Endothelial cell of umbilical vein (primary cell): ENCODE data around the gene MYO1A. TPM values are rescaled to one million over a fixed set of nuclear protein-coding genes. Genes with fewer than 3 reads are reported as not detected.

Experiments
- BruUV-seq: library from RNA; stranded (reverse); fragments of 400-500 nt; replicated peaks from 2 replicates; lab custom pipeline; 2021; lab: Mats Ljungman, UMichigan
- CTCF ChIA-PET: fragments of 300-600, 350-600 bp; sonication (Branson Sonifier 250); formaldehyde crosslinking; loops from one replicate; lab custom pipeline; 2021; ENCODE audit warnings: antibody characterized with exemption, inconsistent platforms; lab: Charles Lee
- POLR2A ChIA-PET: fragments of 300-600, 350-600 bp; sonication (Branson Sonifier 250); formaldehyde crosslinking; loops from one replicate; lab custom pipeline; 2021; ENCODE audit warnings: antibody characterized with exemption, inconsistent platforms; lab: Charles Lee
- DNase-seq: peaks from one replicate; pipeline ENCODE4 v3.0.0-alpha.2; 2011; ENCODE audit warnings: low read depth, low spot score
- FAIRE-seq: peaks from 2 replicates; lab custom pipeline; 2011; peaks lifted over from hg19 to GRCh38; lab: Jason Lieb, UNC
- H2AFZ ChIP-seq: 2 replicates; pipeline ENCODE4 v1.6.0; 2012; ENCODE audit warnings: low read depth, low read length, control low read depth, inconsistent platforms
- H3K27ac ChIP-seq: 2 replicates; pipeline ENCODE4 v1.5.1; 2011; ENCODE audit warnings: low read depth, mild to moderate bottlenecking, control low read depth, low read length, moderate library complexity; ENCODE audit not compliant: insufficient read depth
- H3K27me3 ChIP-seq, 2 experiments: 2 replicates each; pipeline versions ENCODE4 v1.6.0 to v1.6.1; 2011; ENCODE audit warnings: low read length in 2 of 2, mixed read lengths in 1 of 2; ENCODE audit not compliant: control insufficient read depth in 2 of 2, insufficient read depth in 2 of 2
- H3K36me3 ChIP-seq, 2 experiments: 2 replicates in 1 of 2; 3 replicates in 1 of 2; pipeline ENCODE4 v1.5.1; 2011; ENCODE audit warnings: low read length in 2 of 2, mild to moderate bottlenecking in 1 of 2, moderate library complexity in 1 of 2; ENCODE audit not compliant: control insufficient read depth in 2 of 2, insufficient read depth in 2 of 2; ENCODE audit errors: extremely low read depth in 1 of 2
- H3K4me1 ChIP-seq: 3 replicates; pipeline ENCODE4 v1.5.1; 2011; ENCODE audit warnings: mild to moderate bottlenecking, low read length; ENCODE audit not compliant: control insufficient read depth, insufficient read depth; ENCODE audit errors: extremely low read depth
- H3K4me2 ChIP-seq: 2 replicates; pipeline ENCODE4 v1.6.1; 2011; ENCODE audit warnings: low read length, control low read depth, mixed read lengths; ENCODE audit not compliant: insufficient read depth
- H3K4me3 ChIP-seq, 3 experiments: fragments of 200-600 bp in 1 of 3; sonication (generic), shearing (Covaris generic) in 1 of 3; replicated peaks in 1 of 3; 2 replicates each; pipeline ENCODE4 v1.5.1; 2011 to 2016; ENCODE audit warnings: control low read depth in 3 of 3, low read length in 3 of 3, mild to moderate bottlenecking in 2 of 3, inconsistent platforms in 1 of 3, low read depth in 1 of 3, moderate library complexity in 1 of 3; ENCODE audit not compliant: insufficient read depth in 1 of 3
- H3K79me2 ChIP-seq: 2 replicates; pipeline ENCODE4 v1.6.0; 2012; ENCODE audit warnings: low read length, inconsistent platforms; ENCODE audit not compliant: control insufficient read depth, insufficient read depth
- H3K9ac ChIP-seq: replicated peaks from 2 replicates; pipeline ENCODE3; 2011; ENCODE audit warnings: low read length, control low read depth; ENCODE audit not compliant: insufficient read depth; ENCODE audit errors: extremely low read depth
- H3K9me1 ChIP-seq: replicated peaks from 3 replicates; pipeline ENCODE4 v1.6.0; 2011; ENCODE audit warnings: mild to moderate bottlenecking, low read length; ENCODE audit not compliant: control insufficient read depth, insufficient read depth; ENCODE audit errors: extremely low read depth
- H3K9me3 ChIP-seq: replicated peaks from 2 replicates; pipeline ENCODE4 v1.5.1; 2012; ENCODE audit warnings: low read length, inconsistent platforms; ENCODE audit not compliant: control insufficient read depth, insufficient read depth
- H4K20me1 ChIP-seq: replicated peaks from 2 replicates; pipeline ENCODE3; 2011; ENCODE audit warnings: mild to moderate bottlenecking, low read length; ENCODE audit not compliant: control insufficient read depth, insufficient read depth; ENCODE audit errors: extremely low read depth
- EZH2 ChIP-seq: IDR thresholded peaks from 2 replicates; pipeline ENCODE4 v1.6.1; 2012; ENCODE audit warnings: borderline replicate concordance, low read depth, mild to moderate bottlenecking, moderate library complexity, low read length, inconsistent platforms; ENCODE audit not compliant: severe bottlenecking
- FOS ChIP-seq: IDR thresholded peaks from 2 replicates; pipeline ENCODE4 v1.6.1; 2011; ENCODE audit warnings: mild to moderate bottlenecking, low read length, moderate library complexity, borderline replicate concordance; ENCODE audit not compliant: insufficient read depth
- GATA2 ChIP-seq: IDR thresholded peaks from 2 replicates; pipeline ENCODE4 v1.7.0; 2011; ENCODE audit warnings: low read depth, mild to moderate bottlenecking, moderate library complexity, mixed read lengths, low read length; ENCODE audit not compliant: insufficient read length, insufficient read depth
- JUN ChIP-seq: IDR thresholded peaks from 2 replicates; pipeline ENCODE4 v1.6.1; 2011; ENCODE audit warnings: borderline replicate concordance, low read depth; ENCODE audit not compliant: insufficient read length, insufficient read depth
- MYC ChIP-seq: IDR thresholded peaks from one replicate; pipeline ENCODE4 v1.6.1; 2011; ENCODE audit warnings: mild to moderate bottlenecking, low read depth, low read length
- POLR2A ChIP-seq: IDR thresholded peaks from 2 replicates; pipeline ENCODE4 v1.6.1; 2012; ENCODE audit warnings: low read depth, mild to moderate bottlenecking, control low read depth, low read length
- POLR2AphosphoS5 ChIP-seq: IDR thresholded peaks from 2 replicates; pipeline ENCODE4 v1.6.1; 2012; ENCODE audit warnings: low read depth, mild to moderate bottlenecking, control low read depth, low read length, moderate library complexity; ENCODE audit not compliant: insufficient read depth
- dilution Hi-C: fragments of 300-500 bp; cut with MboI; formaldehyde crosslinking; loops from one replicate; pipeline ENCODE4 v1.15.0; 2019; ENCODE audit warnings: low sequenced_read_pairs; ENCODE audit not compliant: extremely low pct_ligation_motif_present
- intact Hi-C: fragments of 100-400 bp; cut with micrococcal nuclease; formaldehyde crosslinking; loops from one replicate; pipeline ENCODE4 v1.10.0; 2022
- polyA plus RNA-seq, 4 experiments: library from polyadenylated mRNA; depleted of rRNA in 3 of 4; stranded (reverse) in 3 of 4; unstranded in 1 of 4; fragments of >200 nt; gene quantifications; 2 replicates each; pipeline versions ENCODE4 v1.2.1 to v1.2.3, GENCODE V29; 2011 to 2012; ENCODE audit warnings: missing spikeins in 1 of 4
- total RNA-seq: library from RNA; stranded (reverse); gene quantifications from 2 replicates; pipeline ENCODE4 v1.2.3, GENCODE V29; 2021
- TF ChIP-seq, protein P1 (sequence below): IDR thresholded peaks from 2 replicates; pipeline ENCODE4 v1.6.1; 2011; ENCODE audit not compliant: insufficient read depth, insufficient read length
- TF ChIP-seq, protein P2 (sequence below), 2 donors: IDR thresholded peaks; 1 replicate in 1 of 2; 2 replicates in 1 of 2; pipeline ENCODE4 v1.5.1; 2011; ENCODE audit warnings: low read length in 2 of 2, mild to moderate bottlenecking in 2 of 2, moderate library complexity in 2 of 2, control low read depth in 1 of 2, inconsistent platforms in 1 of 2, low read depth in 1 of 2; ENCODE audit not compliant: insufficient read depth in 1 of 2; ENCODE audit errors: extremely low read depth in 1 of 2

Gene MYO1A
- total and polyA plus RNA-seq, 2 donors (not counting 3 experiments of a cell fraction or from before 2014, with no cell fraction given), result not detected

DNA sequence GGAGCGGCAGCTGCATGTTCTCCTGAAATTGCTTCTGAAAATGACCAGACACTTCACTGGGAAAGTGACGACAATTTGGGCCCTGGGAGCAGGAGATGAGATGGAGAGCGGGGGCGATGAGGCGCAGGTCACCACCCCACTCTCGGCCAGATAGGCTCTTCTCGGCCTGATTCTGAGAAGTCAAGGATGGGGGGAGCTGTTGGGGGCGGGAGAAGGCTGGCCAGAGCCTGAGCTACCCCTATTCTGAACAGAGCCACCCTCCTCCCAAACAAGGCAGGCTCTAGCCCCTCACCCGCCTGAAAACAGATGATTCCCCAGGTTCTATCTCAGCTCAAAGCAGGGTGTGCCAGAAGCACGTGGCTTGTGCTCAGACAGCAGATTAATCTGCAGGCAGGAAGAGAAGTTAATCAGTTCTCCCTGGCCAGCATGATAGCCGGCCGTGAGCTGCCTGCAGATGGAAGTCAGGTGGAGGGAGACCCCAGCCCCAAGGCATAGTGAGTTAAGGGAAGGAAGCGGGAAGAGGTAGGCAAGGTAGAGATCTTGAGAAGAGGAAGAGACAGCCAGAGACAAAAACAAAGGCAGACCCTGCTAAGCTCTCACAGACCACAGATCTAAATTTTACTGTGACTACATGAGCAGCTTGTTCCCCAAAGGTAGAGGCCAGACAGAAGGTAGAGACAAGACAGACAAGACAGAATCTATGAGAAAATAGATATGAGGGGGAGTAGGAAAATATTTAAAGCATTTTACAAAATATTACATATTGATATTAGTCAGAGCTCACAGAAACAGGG, 22.7 kb downstream of the MYO1A start:
- dilution Hi-C loops (no loop called here), intact Hi-C loops (no loop called here)
- no TSS peak for BruUV-seq
- Histone ChIP-seq H3K9me3 (no peaks in the 10 kb centered on the region), H3K4me2 (no peak overlapping the region), H2AFZ (no peak overlapping the region), H3K4me1 (no peaks in the 10 kb centered on the region), H3K79me2 (no peaks in the 10 kb centered on the region), H3K36me3 (no peaks in the 10 kb centered on the region), H3K9ac (no peak overlapping the region), H4K20me1 (no peaks in the 10 kb centered on the region), H3K27ac (no peak overlapping the region), H3K27me3 (peaks cover 14 to 16% of the 10 kb centered on the region in 2 experiments), H3K4me3 (no peak overlapping the region), H3K9me1 (no peaks in the 10 kb centered on the region)
- DNase-seq, result no peak
- TF ChIP-seq POLR2A, result no peak
- no peak for TF ChIP-seq FOS
- TF ChIP-seq POLR2AphosphoS5, result no peak
- TF ChIP-seq EZH2, result no peak
- TF ChIP-seq GATA2, result no peak
- TF ChIP-seq, protein P1, sequence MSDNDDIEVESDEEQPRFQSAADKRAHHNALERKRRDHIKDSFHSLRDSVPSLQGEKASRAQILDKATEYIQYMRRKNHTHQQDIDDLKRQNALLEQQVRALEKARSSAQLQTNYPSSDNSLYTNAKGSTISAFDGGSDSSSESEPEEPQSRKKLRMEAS, result no peak
- TF ChIP-seq MYC, result no peak
- TF ChIP-seq, protein P2, sequence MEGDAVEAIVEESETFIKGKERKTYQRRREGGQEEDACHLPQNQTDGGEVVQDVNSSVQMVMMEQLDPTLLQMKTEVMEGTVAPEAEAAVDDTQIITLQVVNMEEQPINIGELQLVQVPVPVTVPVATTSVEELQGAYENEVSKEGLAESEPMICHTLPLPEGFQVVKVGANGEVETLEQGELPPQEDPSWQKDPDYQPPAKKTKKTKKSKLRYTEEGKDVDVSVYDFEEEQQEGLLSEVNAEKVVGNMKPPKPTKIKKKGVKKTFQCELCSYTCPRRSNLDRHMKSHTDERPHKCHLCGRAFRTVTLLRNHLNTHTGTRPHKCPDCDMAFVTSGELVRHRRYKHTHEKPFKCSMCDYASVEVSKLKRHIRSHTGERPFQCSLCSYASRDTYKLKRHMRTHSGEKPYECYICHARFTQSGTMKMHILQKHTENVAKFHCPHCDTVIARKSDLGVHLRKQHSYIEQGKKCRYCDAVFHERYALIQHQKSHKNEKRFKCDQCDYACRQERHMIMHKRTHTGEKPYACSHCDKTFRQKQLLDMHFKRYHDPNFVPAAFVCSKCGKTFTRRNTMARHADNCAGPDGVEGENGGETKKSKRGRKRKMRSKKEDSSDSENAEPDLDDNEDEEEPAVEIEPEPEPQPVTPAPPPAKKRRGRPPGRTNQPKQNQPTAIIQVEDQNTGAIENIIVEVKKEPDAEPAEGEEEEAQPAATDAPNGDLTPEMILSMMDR (IDR thresholded peaks at IDR 0.05; ENCODE audit: extremely low read depth in 1 of 2, insufficient read depth in 1 of 2, low read depth in 1 of 2, low read length in 2 of 2), result no peak
- TF ChIP-seq JUN, result no peak
- ChIA-PET CTCF (interaction anchor here (0.9 to 2.0 kb wide), 4 partner anchors 9 to 97 kb away, joined by 3 to 5 read pairs (median 4); partner anchors contain the start of gene TAC3), POLR2A (no interaction called here)
- FAIRE-seq, result no peak
